Bronchial smooth muscle cell (primary cell): ENCODE data around the gene OR8D2. TPM values are rescaled to one million over a fixed set of nuclear protein-coding genes. Genes with fewer than 3 reads are reported as not detected.

Experiments used
- total RNA-seq: library from RNA; depleted of rRNA; stranded (reverse); fragments of >200 nt; gene quantifications from 2 replicates; pipeline ENCODE4 v1.2.1, GENCODE V29; 2014

Gene OR8D2, protein sequence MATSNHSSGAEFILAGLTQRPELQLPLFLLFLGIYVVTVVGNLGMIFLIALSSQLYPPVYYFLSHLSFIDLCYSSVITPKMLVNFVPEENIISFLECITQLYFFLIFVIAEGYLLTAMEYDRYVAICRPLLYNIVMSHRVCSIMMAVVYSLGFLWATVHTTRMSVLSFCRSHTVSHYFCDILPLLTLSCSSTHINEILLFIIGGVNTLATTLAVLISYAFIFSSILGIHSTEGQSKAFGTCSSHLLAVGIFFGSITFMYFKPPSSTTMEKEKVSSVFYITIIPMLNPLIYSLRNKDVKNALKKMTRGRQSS
- total RNA-seq: not detected in 2 replicates

DNA sequence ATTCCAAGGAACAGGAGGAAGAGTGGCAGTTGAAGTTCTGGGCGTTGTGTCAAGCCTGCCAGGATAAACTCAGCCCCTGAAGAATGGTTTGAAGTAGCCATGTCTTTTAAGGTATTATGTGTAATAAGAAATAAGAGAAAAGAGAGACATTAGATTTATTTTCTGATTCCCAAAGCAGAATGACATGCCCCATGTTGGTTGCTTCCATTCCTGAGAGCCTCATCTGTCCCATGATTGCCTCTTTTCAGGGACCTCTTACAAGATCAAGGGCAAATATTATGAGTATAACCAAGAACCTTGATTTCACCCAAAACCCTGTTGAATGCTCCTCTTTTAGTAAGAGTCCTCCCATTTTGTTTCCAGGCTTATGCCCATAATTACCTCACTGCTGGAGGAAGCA, at the start of gene OR8D2:
TSS of gene OR8D2 (minus strand) at position 101 of the 400 bp plus-strand sequence. CDS start at position 101, 0 bp downstream.

DNA sequence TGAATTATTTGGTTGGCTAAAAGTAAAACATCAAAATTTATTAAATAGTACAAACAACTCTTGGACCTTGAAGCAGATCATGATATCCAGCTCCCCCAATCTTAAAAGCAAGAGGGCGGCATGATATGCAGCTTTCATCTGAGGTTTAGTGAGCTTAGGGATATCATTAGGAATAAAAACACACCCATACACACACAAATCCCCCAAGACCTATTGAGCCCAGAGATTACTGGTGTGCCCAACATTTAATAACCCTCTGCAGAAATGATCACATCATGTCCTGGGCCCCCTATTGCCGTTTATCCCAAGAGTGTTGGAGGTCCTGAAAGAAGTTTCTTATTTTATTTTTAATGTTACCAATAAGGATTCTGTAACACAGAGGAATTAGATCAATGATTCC, 6.1 kb downstream of the OR8D2 start, which contains the start of gene OR8D1:
TSS of gene OR8D1 (minus strand) at position 101 of the 400 bp plus-strand sequence. CDS start 3,183 bp downstream, outside the sequence.

Other genes starting within 250 kb of the OR8D2 start
- gene VWA5A, start 204.7 kb downstream of the OR8D2 start, total RNA-seq: 20.9 and 25.5 TPM in 2 replicates
- gene OR10D3, start 136.9 kb downstream of the OR8D2 start, total RNA-seq: not detected in 2 replicates
- gene OR8G1, start 79.1 kb downstream of the OR8D2 start, total RNA-seq: not detected in 2 replicates
- not detected in 2 replicates for gene OR8G5, start 63.8 kb downstream of the OR8D2 start, total RNA-seq
- under 0.01 TPM in 1 of 2 replicates, not detected in the other for gene OR8D1, start 6.2 kb downstream of the OR8D2 start, total RNA-seq
- gene OR8B2, start 64.3 kb upstream of the OR8D2 start, total RNA-seq: not detected in 2 replicates
- gene OR8B3, start 78.8 kb upstream of the OR8D2 start, total RNA-seq: not detected in 2 replicates
- gene OR8B4, start 104.7 kb upstream of the OR8D2 start, total RNA-seq: not detected in 2 replicates
- gene OR8B8, start 125.5 kb upstream of the OR8D2 start, total RNA-seq: not detected in 2 replicates
- gene OR8B12, start 223.5 kb upstream of the OR8D2 start, total RNA-seq: not detected in 2 replicates
- not detected in 2 replicates for gene OR8A1, start 249.8 kb upstream of the OR8D2 start, total RNA-seq